Peyer's patch (tissue), 4 donors: Measurements from ENCODE around the gene NBEAL2.

Experiments used
- POLR2A ChIP-seq, 2 donors: fragments of 450-650 bp; IDR thresholded peaks; one replicate each; pipeline ENCODE4 v1.5.1; 2017; ENCODE audit warnings: antibody characterized with exemption in 2 of 2, mild to moderate bottlenecking in 2 of 2, moderate library complexity in 2 of 2
- TF ChIP-seq, protein P1 (sequence below), 6 experiments: fragments of 450-650 bp in 4 of 6; fragments of 200-600 bp in 2 of 6; sonication (generic) in 1 of 6; IDR thresholded peaks; one replicate each; pipeline ENCODE4 v1.5.1; 2017 to 2019; ENCODE audit warnings: antibody characterized with exemption in 6 of 6, mild to moderate bottlenecking in 3 of 6, moderate library complexity in 1 of 6

DNA sequence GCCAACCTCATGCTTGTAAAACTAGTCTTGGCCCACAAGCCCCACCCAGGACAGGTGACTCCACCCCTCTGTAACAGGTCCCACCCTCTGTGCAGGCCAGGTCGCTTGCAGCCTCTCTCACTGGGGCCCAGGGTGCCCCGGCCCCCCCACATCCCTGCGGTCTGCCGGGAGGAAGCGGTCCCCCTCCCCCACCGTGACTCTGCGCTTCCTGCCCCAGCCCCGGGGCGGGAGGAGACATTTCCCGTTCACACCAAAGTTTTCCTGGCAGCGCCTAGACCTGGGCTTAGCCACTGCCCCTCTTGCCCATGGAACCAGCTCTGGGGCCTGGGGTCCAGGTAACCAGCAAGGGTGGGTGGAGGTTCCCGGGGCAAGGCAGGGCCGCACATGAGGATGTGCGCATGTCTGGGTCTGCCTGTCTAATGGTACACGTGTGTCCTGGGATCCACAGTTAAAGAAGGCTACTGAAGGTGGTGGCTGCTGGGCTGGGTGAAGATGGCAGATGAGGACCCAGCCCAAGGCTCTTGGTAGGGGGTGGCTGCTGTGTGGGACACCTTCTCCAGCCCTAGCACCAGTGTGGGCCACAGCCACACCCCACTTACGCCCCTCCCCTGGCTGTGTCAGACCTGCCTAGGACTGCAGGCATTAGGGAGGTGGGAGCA, 8.4 kb downstream of the NBEAL2 start:
- TF ChIP-seq, protein P1, sequence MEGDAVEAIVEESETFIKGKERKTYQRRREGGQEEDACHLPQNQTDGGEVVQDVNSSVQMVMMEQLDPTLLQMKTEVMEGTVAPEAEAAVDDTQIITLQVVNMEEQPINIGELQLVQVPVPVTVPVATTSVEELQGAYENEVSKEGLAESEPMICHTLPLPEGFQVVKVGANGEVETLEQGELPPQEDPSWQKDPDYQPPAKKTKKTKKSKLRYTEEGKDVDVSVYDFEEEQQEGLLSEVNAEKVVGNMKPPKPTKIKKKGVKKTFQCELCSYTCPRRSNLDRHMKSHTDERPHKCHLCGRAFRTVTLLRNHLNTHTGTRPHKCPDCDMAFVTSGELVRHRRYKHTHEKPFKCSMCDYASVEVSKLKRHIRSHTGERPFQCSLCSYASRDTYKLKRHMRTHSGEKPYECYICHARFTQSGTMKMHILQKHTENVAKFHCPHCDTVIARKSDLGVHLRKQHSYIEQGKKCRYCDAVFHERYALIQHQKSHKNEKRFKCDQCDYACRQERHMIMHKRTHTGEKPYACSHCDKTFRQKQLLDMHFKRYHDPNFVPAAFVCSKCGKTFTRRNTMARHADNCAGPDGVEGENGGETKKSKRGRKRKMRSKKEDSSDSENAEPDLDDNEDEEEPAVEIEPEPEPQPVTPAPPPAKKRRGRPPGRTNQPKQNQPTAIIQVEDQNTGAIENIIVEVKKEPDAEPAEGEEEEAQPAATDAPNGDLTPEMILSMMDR (IDR thresholded peaks at IDR 0.05), result no peak
- no peak for TF ChIP-seq POLR2A (IDR thresholded peaks at IDR 0.05)
